ENCODE measurements around the gene ZNF112. TPM values are rescaled to one million over a fixed set of nuclear protein-coding genes. Genes with fewer than 3 reads are reported as not detected.

ZNF112 gene
- total RNA-seq, 1 experiment from 2014 or later, result 3.3 TPM

DNA sequence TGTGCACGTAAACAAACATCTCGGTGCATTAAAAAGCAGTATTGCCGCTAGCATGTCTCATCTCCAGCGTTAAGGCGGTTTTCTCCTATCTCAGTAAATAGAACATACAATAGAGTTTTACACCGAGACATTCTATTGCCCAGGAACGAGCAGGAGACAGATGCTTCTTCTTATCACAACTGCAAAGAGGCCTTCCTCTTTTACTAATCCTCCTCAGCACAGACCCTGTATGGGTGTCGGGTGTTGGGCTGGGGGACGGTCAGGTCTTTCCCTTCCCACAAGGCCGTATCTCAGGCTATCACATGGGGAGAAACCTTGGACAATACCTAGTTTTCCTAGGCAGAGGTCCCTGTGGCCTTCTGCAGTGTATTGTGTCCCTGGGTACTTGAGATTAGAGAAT lies 75.6 kb downstream of the ZNF112 start:
- Histone ChIP-seq H3K4me2 (ENCODE audit: insufficient read depth, insufficient read length, low read length) (no peak overlapping the region), H3K23me2 (ENCODE audit: insufficient read length, low read depth, low read length, poor library complexity, severe bottlenecking) (no peaks in the 10 kb centered on the region), H4K8ac (replicated peaks; ENCODE audit: insufficient read length, low read depth, low read length) (no peak overlapping the region), H4K5ac (ENCODE audit: insufficient read length, low read depth, low read length) (no peak overlapping the region), H3K56ac (ENCODE audit: insufficient read length, low read depth, low read length) (no peak overlapping the region), H2BK120ac (ENCODE audit: low read depth, low read length, poor library complexity, severe bottlenecking) (no peak overlapping the region), H3K4ac (ENCODE audit: low read depth, low read length) (no peak overlapping the region), H3K18ac (ENCODE audit: insufficient read length, low read depth, low read length) (no peak overlapping the region), H3T11ph (ENCODE audit: low read length) (no peak overlapping the region), H3K79me1 (ENCODE audit: insufficient read depth, low read depth, low read length, poor library complexity, severe bottlenecking) (no peaks in the 10 kb centered on the region), H2AK5ac (ENCODE audit: insufficient read length, low read length) (no peak overlapping the region), H3K27ac (ENCODE audit: insufficient read length, low read depth, low read length) (no peak overlapping the region), H2BK15ac (ENCODE audit: low read depth, low read length) (no peak overlapping the region), H3K27me3 (ENCODE audit: insufficient read depth, low read length) (no peaks in the 10 kb centered on the region), H3K4me1 (ENCODE audit: insufficient read depth, low read length) (no peaks in the 10 kb centered on the region), H2BK20ac (ENCODE audit: low read depth, low read length, poor library complexity, severe bottlenecking) (no peak overlapping the region), H3K23ac (ENCODE audit: insufficient read length, low read depth, low read length) (no peak overlapping the region), H3K79me2 (ENCODE audit: insufficient read depth, low read length) (no peaks in the 10 kb centered on the region), H4K91ac (ENCODE audit: insufficient read length, low read depth, low read length) (no peak overlapping the region), H2BK5ac (ENCODE audit: insufficient read length, low read length) (no peak overlapping the region), H4K20me1 (ENCODE audit: control insufficient read depth, insufficient read depth, insufficient read length) (no peaks in the 10 kb centered on the region), H2BK12ac (ENCODE audit: insufficient read length, low read depth, low read length) (no peak overlapping the region), H3K9ac (ENCODE audit: extremely low read depth, insufficient read length, low read length) (no peak overlapping the region), H3K9me3 (ENCODE audit: control insufficient read depth, low read depth, low read length) (no peaks in the 10 kb centered on the region), H3K14ac (ENCODE audit: insufficient read depth, low read length) (no peak overlapping the region), H2AFZ (ENCODE audit: low read length) (no peak overlapping the region)
- WGBS (ENCODE audit: extremely low coverage, insufficient read length, low lambda C conversion rate), result no CpG with 5 or more reads among the region's 10 CpGs
- Mint-ChIP-seq H3K4me1 (peaks cover 6 to 7% of the 10 kb centered on the region in 2 experiments; a peak in 3 of 4 replicates), H3K9me3 (peaks cover 38 to 67% of the 10 kb centered on the region in 2 experiments), H3K27ac (no peak overlapping the region), H3K4me3 (no peak overlapping the region), H3K36me3 (ENCODE audit: insufficient read depth in 1 of 3, low read depth in 3 of 3) (peaks cover 32 to 42% (median 32%) of the 10 kb centered on the region in 3 experiments), H3K27me3 (ENCODE audit: low read depth) (no peaks in the 10 kb centered on the region; the same call in 1 of the 2 replicates)
- no peak for TF ChIP-seq CTCF (conservative IDR thresholded peaks at IDR 0.05)
- DNase-seq, result no peak
